ENCODE results near the gene GRM7.

DNA sequence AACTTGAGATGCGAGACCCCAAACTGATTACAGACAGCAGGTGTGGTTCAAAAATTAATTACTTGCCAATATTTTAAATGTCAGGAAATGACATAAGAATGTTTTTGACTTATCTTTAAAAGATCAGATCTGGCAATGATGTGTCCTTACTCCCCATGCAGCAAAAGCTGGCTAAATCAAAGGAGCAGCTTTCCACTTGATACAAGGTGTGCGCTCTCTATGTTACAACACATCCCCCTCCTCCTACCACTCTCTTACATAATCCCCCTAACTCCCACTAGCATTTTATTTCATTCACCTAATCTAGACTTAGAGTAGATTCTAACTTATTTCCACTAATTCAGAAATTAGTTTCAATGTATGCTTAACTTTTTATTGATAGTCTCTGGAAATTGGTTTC lies 609.0 kb downstream of the GRM7 start:
- TF ChIP-seq, protein P1, sequence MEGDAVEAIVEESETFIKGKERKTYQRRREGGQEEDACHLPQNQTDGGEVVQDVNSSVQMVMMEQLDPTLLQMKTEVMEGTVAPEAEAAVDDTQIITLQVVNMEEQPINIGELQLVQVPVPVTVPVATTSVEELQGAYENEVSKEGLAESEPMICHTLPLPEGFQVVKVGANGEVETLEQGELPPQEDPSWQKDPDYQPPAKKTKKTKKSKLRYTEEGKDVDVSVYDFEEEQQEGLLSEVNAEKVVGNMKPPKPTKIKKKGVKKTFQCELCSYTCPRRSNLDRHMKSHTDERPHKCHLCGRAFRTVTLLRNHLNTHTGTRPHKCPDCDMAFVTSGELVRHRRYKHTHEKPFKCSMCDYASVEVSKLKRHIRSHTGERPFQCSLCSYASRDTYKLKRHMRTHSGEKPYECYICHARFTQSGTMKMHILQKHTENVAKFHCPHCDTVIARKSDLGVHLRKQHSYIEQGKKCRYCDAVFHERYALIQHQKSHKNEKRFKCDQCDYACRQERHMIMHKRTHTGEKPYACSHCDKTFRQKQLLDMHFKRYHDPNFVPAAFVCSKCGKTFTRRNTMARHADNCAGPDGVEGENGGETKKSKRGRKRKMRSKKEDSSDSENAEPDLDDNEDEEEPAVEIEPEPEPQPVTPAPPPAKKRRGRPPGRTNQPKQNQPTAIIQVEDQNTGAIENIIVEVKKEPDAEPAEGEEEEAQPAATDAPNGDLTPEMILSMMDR (IDR thresholded peaks at IDR 0.05), result no peak
- no peak for TF ChIP-seq POLR2AphosphoS5 (IDR thresholded peaks at IDR 0.05)
